HCT116 (cell line): ENCODE measurements around the gene MICAL1.

Experiments
- EGR1 ChIP-seq: IDR thresholded peaks from 2 replicates; pipeline ENCODE4 v1.6.1; 2012; ENCODE audit warnings: low read depth
- ELF1 ChIP-seq: IDR thresholded peaks from 2 replicates; pipeline ENCODE4 v1.6.1; 2012; ENCODE audit warnings: low read depth, borderline replicate concordance
- EZH2 ChIP-seq: fragments of 200-600 bp; sonication (generic); IDR thresholded peaks from 2 replicates; pipeline ENCODE4 v1.6.1; 2017; ENCODE audit warnings: antibody characterized with exemption, mixed run types
- EZH2phosphoT487 ChIP-seq: fragments of 200-600 bp; IDR thresholded peaks from 2 replicates; pipeline ENCODE4 v1.6.1; 2018; ENCODE audit warnings: antibody characterized with exemption, borderline replicate concordance
- POLR2A ChIP-seq: IDR thresholded peaks from 2 replicates; pipeline ENCODE4 v1.7.0; 2011; ENCODE audit warnings: borderline replicate concordance; ENCODE audit not compliant: insufficient read depth, insufficient read length; ENCODE audit errors: extremely low read depth
- RAD21 ChIP-seq: IDR thresholded peaks from 2 replicates; pipeline ENCODE4 v1.6.1; 2012; ENCODE audit warnings: low read depth, mild to moderate bottlenecking
- TCF7L2 ChIP-seq: IDR thresholded peaks from 2 replicates; pipeline ENCODE4 v1.7.0; 2011; ENCODE audit warnings: borderline replicate concordance, inconsistent platforms; ENCODE audit not compliant: insufficient read depth, insufficient read length; ENCODE audit errors: extremely low read depth
- ZNF274 ChIP-seq: fragments of 200-500 bp; sonication (Bioruptor generic); IDR thresholded peaks from 2 replicates; pipeline ENCODE4 v1.6.1; 2014; ENCODE audit warnings: mild to moderate bottlenecking, low read depth, low read length, inconsistent platforms
- TF ChIP-seq, protein P1 (sequence below): IDR thresholded peaks from 2 replicates; pipeline ENCODE4 v1.6.1; 2012
- TF ChIP-seq, protein P2 (sequence below): IDR thresholded peaks from 2 replicates; pipeline ENCODE4 v1.6.1; 2012; ENCODE audit warnings: low read depth
- TF ChIP-seq, protein P3 (sequence below), 3 experiments: fragments of 200-600 bp in 1 of 3; sonication (generic) in 1 of 3; IDR thresholded peaks in 2 of 3; conservative IDR thresholded peaks in 1 of 3; 2 replicates each; pipeline ENCODE4 v1.5.1; 2012 to 2017; ENCODE audit warnings: low read depth in 2 of 3, low read length in 2 of 3, antibody characterized with exemption in 1 of 3, borderline replicate concordance in 1 of 3, control low read depth in 1 of 3, mild to moderate bottlenecking in 1 of 3, mixed read lengths in 1 of 3, mixed run types in 1 of 3, moderate library complexity in 1 of 3; ENCODE audit not compliant: insufficient read depth in 1 of 3

DNA sequence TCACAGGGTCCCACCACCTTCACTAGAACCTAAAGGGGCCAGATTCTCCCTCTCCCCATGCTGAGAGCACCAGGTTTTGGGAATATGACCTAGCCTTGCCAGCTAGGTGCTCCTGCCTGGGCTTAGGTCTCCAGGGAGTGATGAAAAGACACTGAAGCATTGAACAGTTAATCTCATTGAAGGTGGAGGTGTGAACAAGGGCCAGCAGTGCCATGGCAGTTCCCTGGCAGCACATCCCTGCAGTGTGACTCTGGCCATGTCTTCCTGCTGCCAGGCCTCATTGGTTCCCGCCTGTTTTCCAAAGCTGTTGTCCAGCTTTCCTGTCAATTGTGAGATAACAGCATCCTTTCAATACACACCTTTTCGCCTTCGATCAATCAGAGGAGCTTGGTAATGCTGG lies 26.1 kb downstream of the MICAL1 start:
- TF ChIP-seq, protein P1, sequence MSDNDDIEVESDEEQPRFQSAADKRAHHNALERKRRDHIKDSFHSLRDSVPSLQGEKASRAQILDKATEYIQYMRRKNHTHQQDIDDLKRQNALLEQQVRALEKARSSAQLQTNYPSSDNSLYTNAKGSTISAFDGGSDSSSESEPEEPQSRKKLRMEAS, result no peak
- TF ChIP-seq EGR1 (no peak), EZH2phosphoT487 (no peak), TCF7L2 (no peak), POLR2A (no peak), ELF1 (no peak), EZH2 (no peak), RAD21 (no peak), ZNF274 (no peak)
- TF ChIP-seq, protein P2, sequence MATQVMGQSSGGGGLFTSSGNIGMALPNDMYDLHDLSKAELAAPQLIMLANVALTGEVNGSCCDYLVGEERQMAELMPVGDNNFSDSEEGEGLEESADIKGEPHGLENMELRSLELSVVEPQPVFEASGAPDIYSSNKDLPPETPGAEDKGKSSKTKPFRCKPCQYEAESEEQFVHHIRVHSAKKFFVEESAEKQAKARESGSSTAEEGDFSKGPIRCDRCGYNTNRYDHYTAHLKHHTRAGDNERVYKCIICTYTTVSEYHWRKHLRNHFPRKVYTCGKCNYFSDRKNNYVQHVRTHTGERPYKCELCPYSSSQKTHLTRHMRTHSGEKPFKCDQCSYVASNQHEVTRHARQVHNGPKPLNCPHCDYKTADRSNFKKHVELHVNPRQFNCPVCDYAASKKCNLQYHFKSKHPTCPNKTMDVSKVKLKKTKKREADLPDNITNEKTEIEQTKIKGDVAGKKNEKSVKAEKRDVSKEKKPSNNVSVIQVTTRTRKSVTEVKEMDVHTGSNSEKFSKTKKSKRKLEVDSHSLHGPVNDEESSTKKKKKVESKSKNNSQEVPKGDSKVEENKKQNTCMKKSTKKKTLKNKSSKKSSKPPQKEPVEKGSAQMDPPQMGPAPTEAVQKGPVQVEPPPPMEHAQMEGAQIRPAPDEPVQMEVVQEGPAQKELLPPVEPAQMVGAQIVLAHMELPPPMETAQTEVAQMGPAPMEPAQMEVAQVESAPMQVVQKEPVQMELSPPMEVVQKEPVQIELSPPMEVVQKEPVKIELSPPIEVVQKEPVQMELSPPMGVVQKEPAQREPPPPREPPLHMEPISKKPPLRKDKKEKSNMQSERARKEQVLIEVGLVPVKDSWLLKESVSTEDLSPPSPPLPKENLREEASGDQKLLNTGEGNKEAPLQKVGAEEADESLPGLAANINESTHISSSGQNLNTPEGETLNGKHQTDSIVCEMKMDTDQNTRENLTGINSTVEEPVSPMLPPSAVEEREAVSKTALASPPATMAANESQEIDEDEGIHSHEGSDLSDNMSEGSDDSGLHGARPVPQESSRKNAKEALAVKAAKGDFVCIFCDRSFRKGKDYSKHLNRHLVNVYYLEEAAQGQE, result no peak
- TF ChIP-seq, protein P3, sequence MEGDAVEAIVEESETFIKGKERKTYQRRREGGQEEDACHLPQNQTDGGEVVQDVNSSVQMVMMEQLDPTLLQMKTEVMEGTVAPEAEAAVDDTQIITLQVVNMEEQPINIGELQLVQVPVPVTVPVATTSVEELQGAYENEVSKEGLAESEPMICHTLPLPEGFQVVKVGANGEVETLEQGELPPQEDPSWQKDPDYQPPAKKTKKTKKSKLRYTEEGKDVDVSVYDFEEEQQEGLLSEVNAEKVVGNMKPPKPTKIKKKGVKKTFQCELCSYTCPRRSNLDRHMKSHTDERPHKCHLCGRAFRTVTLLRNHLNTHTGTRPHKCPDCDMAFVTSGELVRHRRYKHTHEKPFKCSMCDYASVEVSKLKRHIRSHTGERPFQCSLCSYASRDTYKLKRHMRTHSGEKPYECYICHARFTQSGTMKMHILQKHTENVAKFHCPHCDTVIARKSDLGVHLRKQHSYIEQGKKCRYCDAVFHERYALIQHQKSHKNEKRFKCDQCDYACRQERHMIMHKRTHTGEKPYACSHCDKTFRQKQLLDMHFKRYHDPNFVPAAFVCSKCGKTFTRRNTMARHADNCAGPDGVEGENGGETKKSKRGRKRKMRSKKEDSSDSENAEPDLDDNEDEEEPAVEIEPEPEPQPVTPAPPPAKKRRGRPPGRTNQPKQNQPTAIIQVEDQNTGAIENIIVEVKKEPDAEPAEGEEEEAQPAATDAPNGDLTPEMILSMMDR (IDR thresholded peaks at IDR 0.05 in 2 of 3, conservative IDR thresholded peaks at IDR 0.05 in 1 of 3; ENCODE audit: borderline replicate concordance in 1 of 3, insufficient read depth in 1 of 3, low read depth in 2 of 3, low read length in 2 of 3), result no peak
